Measurements from ENCODE around the gene COL28A1.
"Not testable (repeated sequence)": the region's sequence is repeated elsewhere in the genome, so short reads cannot be mapped to it uniquely, and the experiment has no call there.

The COL28A1 gene

GRCh38 chr7:7405461-7405860, 130.2 kb downstream of the COL28A1 start:
- no peaks in the 10 kb centered on the region for H3K27me3 ChIP-seq (ENCODE audit: insufficient read depth, low read length)
- no peak overlapping the region for H2AFZ ChIP-seq (ENCODE audit: low read length)
- no peaks in the 10 kb centered on the region for H3K9me2 ChIP-seq (ENCODE audit: low read depth, low read length)
- H3K9ac ChIP-seq (ENCODE audit: low read length) = no peak overlapping the region
- no peaks in the 10 kb centered on the region for H4K20me1 ChIP-seq (ENCODE audit: insufficient read depth, low read length)
- TF ChIP-seq EZH2 (IDR thresholded peaks at IDR 0.05; ENCODE audit: borderline replicate concordance, low read length) (no peak), CTCF (IDR thresholded peaks at IDR 0.05; ENCODE audit: low read length) (no peak)
- no peaks in the 10 kb centered on the region for H3K79me2 ChIP-seq (ENCODE audit: insufficient read depth, low read length)
- H3K4me3 ChIP-seq (ENCODE audit: low read depth, low read length, poor library complexity, severe bottlenecking) = no peak overlapping the region
- H3K4me1 ChIP-seq (ENCODE audit: insufficient read depth, low read length, severe bottlenecking) = no peaks in the 10 kb centered on the region
- H3K27ac ChIP-seq (ENCODE audit: low read depth, low read length, poor library complexity, severe bottlenecking) = no peak overlapping the region
- peaks cover 8% of the 10 kb centered on the region; the same call in 1 of the 2 replicates for H3K9me3 ChIP-seq (ENCODE audit: low read length)
- no peak overlapping the region for H3K4me2 ChIP-seq (ENCODE audit: low read length)
- H3K36me3 ChIP-seq (ENCODE audit: insufficient read depth, low read length) = no peaks in the 10 kb centered on the region
- no peaks in the 10 kb centered on the region for H3F3A ChIP-seq (ENCODE audit: insufficient read depth, low read length)

DNA sequence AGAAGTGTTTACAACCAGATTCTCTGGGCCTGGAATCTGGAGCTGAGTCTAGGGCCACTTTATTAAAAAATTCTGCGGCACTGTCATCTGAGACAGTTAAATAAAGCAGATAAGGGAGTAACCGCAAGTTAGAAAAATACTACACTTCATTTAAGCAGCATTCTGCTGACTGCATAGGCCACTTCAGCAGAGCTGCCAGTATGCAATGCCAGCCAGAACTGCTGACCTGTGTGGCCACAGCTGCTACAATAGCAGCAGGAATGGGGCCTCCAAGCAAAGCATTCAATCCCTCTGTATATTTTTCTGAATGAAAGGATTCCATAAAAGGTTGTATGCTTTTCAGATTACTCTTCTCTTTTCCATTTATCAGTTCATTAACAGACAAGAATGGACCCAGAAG, 136.0 kb downstream of the COL28A1 start:
- Histone ChIP-seq H3K9ac (ENCODE audit: low read length) (no peak overlapping the region), H3K4me2 (ENCODE audit: low read length) (no peak overlapping the region), H3K4me1 (ENCODE audit: insufficient read depth, low read length, severe bottlenecking) (no peaks in the 10 kb centered on the region), H3K36me3 (ENCODE audit: insufficient read depth, low read length) (no peaks in the 10 kb centered on the region), H3K27ac (ENCODE audit: low read depth, low read length, poor library complexity, severe bottlenecking) (no peak overlapping the region), H3F3A (ENCODE audit: insufficient read depth, low read length) (no peaks in the 10 kb centered on the region), H4K20me1 (ENCODE audit: insufficient read depth, low read length) (no peaks in the 10 kb centered on the region), H3K27me3 (ENCODE audit: insufficient read depth, low read length) (no peaks in the 10 kb centered on the region), H2AFZ (ENCODE audit: low read length) (no peak overlapping the region), H3K9me3 (ENCODE audit: low read length) (no peaks in the 10 kb centered on the region), H3K9me2 (ENCODE audit: low read depth, low read length) (no peaks in the 10 kb centered on the region), H3K4me3 (ENCODE audit: low read depth, low read length, poor library complexity, severe bottlenecking) (no peak overlapping the region), H3K79me2 (ENCODE audit: insufficient read depth, low read length) (no peaks in the 10 kb centered on the region)
- TF ChIP-seq EZH2 (IDR thresholded peaks at IDR 0.05; ENCODE audit: borderline replicate concordance, low read length) = no peak
- no peak for TF ChIP-seq CTCF (IDR thresholded peaks at IDR 0.05; ENCODE audit: low read length)

- TF ChIP-seq CTCF (IDR thresholded peaks at IDR 0.05; ENCODE audit: low read length) = no peak
- no peak for TF ChIP-seq EZH2 (IDR thresholded peaks at IDR 0.05; ENCODE audit: borderline replicate concordance, low read length)
- Histone ChIP-seq H3K4me3 (ENCODE audit: low read depth, low read length, poor library complexity, severe bottlenecking) (no peak overlapping the region), H3K9ac (ENCODE audit: low read length) (no peak overlapping the region), H3K4me2 (ENCODE audit: low read length) (no peak overlapping the region), H3K9me2 (ENCODE audit: low read depth, low read length) (no peaks in the 10 kb centered on the region), H3K4me1 (ENCODE audit: insufficient read depth, low read length, severe bottlenecking) (no peaks in the 10 kb centered on the region), H3K9me3 (ENCODE audit: low read length) (no peaks in the 10 kb centered on the region), H3K36me3 (ENCODE audit: insufficient read depth, low read length) (no peaks in the 10 kb centered on the region), H3K27me3 (ENCODE audit: insufficient read depth, low read length) (no peaks in the 10 kb centered on the region), H3K79me2 (ENCODE audit: insufficient read depth, low read length) (no peaks in the 10 kb centered on the region), H2AFZ (ENCODE audit: low read length) (no peak overlapping the region), H3F3A (ENCODE audit: insufficient read depth, low read length) (no peaks in the 10 kb centered on the region), H3K27ac (ENCODE audit: low read depth, low read length, poor library complexity, severe bottlenecking) (no peak overlapping the region), H4K20me1 (ENCODE audit: insufficient read depth, low read length) (no peaks in the 10 kb centered on the region)
These were observed 139.9 kb downstream of the COL28A1 start for GRCh38 chr7:7395785-7396184.

GRCh38 chr7:7388164-7388563, 147.5 kb downstream of the COL28A1 start:
- H3K4me3 ChIP-seq (ENCODE audit: low read depth, low read length, poor library complexity, severe bottlenecking); H3F3A ChIP-seq (ENCODE audit: insufficient read depth, low read length); H3K9me3 ChIP-seq (ENCODE audit: low read length); H3K9ac ChIP-seq (ENCODE audit: low read length); H3K36me3 ChIP-seq (ENCODE audit: insufficient read depth, low read length); H3K4me1 ChIP-seq (ENCODE audit: insufficient read depth, low read length, severe bottlenecking); H4K20me1 ChIP-seq (ENCODE audit: insufficient read depth, low read length); H2AFZ ChIP-seq (ENCODE audit: low read length); H3K27me3 ChIP-seq (ENCODE audit: insufficient read depth, low read length); H3K4me2 ChIP-seq (ENCODE audit: low read length); H3K9me2 ChIP-seq (ENCODE audit: low read depth, low read length); H3K27ac ChIP-seq (ENCODE audit: low read depth, low read length, poor library complexity, severe bottlenecking); H3K79me2 ChIP-seq (ENCODE audit: insufficient read depth, low read length): not testable (repeated sequence)

All from OCI-LY1 (cell line).